HG03045 (cell line): ENCODE measurements around the gene FAM124B.
"Not testable (repeated sequence)": the region's sequence is repeated elsewhere in the genome, so short reads cannot be mapped to it uniquely, and the experiment has no call there.

ENCODE experiments used
- ATAC-seq: cut with Tn5 transposase; IDR thresholded peaks from one replicate; pipeline ENCODE4 v1.9.1; 2021; ENCODE audit warnings: mild to moderate bottlenecking, moderate library complexity; ENCODE audit not compliant: unreplicated experiment

FAM124B gene

DNA sequence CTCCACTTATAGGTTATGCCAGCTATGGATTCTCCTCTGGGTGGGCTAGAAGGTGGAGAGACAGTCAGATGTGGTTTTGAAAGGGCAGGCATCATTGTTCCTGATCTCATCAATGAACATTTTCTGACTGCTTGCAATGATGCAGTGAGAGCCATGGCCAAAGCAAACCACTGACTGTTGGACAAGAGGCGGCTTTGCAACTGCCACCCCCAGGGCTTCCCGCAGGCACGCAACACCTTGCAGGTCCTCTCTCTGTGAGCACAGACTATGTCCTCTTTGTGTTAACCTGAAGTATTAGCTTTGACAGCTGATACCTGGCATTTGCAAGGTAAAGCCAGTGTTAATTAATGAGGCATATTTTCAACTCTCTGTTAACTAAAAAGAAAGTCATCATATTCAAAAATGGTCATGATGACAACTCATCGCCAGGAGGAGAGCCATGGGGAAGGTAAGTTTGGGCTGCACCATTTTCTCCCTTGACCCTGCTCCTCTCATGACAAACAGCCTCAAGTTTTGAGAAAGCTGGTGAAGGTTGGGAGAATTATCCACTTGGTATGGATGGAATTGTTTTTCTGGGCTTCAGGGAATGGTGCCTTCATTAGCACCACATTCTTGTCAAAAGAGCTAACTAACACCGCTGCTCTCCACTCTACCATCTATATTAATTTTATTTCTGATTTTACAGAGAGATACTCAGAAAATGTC is 14.9 kb upstream of the FAM124B start:
- ATAC-seq = no peak

DNA sequence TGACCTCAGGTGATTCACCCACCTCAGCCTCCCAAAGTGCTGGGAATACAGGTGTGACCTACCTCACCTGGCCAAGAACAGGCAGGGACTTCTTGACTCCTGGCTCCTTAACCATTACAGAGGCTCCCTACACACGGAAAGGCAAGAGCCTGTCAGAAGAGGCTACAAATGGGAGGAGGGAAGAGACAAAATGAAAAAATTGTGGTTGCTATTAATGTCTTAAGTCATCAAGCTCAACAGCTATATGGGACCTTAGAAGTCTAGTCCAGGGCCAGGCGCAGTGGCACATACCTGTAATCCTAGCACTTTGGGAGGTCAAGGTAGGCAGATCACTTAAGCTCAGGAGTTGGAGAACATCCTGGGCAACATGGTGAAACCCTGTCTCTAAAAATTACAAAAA is 11.5 kb upstream of the FAM124B start:
- ATAC-seq = no peak

DNA sequence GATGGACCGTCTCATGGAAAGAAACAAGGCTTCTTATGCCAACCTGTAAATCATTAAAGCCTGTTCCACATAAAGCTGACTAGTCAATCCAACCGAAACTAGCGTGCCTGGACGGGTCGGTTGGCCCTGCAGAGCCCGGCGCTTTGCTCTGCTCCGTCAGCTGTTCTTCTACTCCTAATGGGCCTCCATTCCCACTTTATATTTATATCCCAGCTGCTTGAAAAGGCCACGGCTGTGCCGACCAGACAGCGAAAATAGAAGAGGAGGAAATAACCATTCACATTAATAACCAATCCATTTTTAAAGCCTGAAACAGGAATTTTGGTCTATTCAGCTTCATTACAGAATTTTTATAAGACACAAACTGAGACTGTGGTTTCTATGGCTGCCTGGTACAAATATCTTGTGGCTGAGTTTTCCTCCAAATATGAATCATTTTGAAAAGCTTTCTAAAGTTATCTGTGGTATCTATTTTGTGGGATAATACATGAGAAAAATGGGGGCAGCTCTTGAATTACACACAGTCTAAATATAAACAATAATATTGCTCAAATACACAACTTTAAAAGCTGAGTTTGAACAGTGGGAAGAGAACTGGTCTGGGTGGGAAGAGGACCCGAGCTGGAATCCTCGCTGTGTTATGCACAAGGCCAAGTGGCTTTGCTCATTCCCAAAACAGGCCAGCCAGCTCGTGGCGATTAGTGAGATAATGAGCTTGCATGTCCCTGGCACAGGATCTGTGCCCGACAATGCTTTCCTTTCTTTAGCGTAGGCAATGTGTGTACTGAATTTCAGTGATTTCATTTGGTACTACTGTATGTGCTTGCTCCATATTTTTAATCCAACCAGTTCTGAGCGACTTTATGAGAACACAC is 10.5 kb upstream of the FAM124B start:
- no peak for ATAC-seq

DNA sequence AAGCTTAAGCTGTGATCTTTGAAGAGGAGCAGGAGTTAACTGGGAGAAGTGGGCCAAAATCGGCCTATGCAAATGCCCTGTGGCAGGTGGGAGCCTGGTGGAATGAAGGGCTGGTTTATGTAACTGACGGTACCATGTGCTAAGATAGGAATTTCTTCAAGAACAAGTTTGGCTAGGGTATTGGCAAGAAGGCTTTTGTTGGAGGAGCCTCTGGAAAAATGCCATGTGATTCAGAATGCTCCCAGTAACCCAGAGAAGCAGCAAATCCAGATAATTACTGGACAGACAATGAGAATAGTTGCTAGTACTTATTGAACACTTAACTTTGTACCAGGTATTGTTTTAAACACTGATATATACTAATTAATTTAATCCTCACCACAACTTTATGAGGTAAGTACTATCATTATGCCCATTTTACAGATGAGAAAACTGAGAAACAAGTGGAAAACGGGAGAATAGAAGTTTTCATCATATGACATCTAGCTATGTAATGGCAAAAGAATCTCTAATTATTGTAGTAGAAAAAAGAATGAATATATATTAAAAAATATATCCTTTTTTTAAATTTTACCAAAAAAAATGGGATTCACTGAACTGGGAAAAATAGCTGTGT is 9.1 kb upstream of the FAM124B start:
- no peak for ATAC-seq

DNA sequence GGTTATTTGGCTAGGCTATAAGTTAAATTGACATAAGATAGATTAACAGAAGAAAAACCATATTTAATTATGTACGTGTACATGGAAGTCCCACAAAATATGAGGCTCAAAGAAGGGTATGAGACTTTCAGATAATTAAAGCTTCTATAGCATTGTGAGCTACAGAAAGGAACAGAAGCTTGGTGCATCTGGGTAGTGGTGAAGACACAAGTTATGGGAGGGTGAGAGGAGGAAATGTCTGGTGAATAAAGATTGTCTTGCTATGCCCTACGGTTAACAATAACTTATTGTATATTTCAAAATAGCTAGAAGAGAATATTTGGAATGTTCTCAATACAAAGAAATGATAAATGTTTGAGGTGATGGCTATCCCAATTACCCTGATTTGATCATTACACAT is 6.8 kb upstream of the FAM124B start:
- ATAC-seq = no peak

DNA sequence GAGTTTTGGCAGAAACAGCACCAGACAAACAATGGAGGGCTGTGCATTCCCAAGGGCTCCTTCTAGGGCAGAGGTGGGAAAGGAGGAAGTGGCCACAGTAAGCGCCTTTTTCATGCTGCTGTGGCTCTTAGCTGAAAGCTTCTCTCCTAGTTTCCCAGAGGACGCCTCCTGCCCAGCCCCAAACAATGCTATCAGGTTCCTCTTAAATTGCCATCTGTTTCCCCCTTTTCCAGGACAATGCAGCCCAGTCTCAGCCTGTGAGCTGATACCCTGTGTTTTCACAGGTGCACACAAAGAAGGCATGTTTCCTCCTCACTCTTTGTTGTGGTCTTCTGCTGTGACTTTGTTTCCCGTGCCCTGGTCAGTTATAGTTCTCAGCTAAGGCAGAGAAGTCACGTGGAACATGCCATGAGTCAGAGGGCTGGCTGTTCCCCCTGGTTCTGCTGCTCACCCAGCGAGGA is 5.4 kb upstream of the FAM124B start:
- ATAC-seq = no peak

DNA sequence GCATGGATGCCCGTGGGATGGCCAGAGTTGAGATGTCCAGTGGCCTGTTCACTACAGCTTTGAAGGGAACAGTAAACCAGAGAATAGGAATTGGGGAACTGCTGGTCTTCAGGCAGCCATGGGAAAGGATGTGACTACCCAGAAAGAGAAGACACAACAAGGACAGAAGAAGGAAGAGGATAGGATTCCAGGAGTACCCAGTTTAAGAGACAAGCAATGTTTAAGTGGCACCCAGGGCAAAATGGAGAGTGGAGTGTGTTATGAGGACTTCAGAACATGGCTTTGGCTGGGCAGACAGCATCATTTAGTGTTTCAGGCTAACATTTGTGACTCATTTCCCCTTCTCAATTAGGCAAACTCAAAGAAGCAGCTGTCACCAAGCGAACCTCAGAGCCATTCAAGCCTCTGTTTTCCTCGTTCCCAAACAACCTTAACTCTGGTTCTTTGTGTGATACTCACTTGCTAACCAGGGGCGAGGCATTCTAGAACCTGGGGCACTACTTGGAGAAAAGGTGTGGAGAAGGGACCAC is 4.0 kb upstream of the FAM124B start:
- no peak for ATAC-seq

DNA sequence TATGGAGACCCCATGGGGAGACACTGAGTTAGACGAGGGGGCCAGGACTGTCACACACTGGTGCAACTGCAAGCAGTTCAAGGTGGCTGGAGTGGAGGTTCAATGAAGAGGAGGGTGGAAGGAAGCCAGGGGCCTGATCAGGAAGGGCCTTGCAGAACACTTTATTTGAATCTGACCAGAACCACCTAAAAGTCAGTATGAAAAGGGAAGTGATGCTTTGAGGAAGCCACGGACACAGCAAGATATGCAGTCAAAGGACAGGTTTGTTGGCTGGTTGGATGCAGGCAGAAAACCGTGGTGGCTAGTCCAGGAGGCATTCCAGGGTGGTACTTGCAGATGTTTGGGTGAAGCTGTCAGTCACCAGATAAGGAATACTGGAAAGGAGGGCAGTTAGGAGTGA is 3.5 kb upstream of the FAM124B start:
- no peak for ATAC-seq

DNA sequence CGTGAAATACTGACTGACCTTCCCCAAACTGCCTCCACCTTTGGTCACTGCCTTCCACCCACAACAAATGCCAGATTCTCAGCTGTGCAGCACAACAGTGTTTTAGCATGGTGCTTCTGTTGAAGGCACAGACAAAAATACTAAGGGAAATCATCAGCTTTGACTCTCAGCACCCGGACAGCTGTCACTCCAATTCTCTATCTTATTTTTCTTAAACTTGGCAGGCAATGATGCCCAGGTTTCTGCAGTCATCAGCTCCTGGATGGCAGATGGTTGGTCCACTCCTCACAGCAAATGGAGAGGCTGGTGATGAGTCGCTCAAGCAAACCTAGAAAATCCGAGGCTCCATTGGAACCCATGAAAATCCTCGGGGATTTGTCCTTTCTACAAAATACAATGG is 2.9 kb upstream of the FAM124B start:
- ATAC-seq = no peak

DNA sequence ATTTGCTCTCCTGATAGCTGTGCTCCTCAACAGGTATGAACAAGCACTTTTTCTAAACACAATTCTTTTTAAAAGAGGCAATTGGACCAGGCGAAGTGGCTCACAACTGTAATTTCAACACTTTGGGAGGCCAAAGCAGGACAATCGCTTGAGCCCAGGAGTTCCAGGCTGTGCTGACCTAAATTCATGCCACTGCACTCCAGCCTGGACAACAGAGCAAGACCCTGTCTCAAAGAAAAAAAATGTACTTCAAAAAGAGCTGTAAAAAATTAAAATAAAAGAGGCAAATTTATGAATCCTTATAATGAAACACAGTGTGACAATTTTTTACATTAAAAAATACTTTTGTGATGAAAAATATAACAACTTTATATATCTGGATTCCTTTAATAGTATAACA is 1.8 kb upstream of the FAM124B start:
- ATAC-seq = no peak

DNA sequence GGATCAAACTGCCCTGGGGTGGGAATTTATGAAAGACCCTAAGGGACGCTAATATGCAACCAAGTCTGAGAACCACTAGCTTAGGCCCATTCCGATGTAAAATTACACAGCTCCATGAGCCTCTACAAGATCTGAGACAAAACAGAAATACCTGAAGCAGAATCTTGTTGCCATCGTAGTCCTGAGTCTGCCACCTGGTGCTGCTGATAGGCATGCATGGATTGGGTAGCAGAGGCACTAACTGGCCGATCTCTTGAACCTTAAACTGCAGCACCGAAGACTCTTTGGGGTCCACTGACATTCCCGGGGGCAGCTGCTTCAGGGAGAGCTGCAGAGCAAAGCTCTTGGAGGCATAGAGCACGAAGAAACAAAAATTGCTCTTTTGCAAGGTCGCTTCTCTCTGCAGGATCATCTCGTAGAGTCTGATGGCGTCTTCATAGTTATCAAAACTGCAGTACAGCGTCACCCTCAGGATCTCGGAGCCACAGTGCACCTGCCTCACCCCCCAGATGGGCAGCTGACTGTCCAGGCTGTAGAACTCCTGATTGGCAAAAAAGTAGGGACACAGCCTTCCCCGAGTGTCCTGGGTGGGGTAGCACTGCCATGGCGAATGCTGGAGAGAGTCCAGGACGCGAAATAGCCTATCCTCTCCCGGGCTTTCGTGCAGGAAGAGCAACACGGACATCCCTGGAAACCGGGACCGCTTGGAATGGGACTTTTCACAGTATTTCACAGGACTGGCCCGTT is 848 bp downstream of the FAM124B start:
- no peak for ATAC-seq

DNA sequence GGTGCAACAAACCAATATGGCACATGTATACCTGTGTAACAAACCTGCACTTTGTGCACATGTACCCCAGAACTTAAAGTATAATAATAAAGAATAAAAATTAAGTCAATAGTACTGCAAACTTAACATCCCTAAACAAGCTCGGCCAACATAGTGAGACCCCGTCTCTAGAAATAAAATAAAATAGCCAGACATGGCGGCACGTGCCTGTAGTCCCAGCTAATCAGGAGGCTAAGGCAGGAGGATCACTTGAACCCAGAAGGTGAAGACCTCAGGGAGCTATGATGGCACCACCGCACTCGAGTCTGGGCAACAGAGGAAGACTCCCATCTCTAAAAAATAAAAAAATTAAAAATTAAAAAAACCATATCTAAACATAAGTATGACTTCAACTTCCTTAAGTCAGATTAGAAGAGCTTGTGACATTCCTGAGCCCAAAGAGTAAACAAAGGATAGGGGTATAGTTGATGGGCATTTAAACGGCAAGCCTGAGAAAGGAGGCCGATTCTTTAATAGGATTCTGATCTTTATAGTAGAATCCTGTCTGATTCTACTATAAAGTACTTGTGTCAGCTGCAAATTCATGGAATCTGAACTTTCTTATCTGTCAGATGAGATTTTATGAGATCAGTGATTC is 1.6 kb downstream of the FAM124B start:
- no peak for ATAC-seq

DNA sequence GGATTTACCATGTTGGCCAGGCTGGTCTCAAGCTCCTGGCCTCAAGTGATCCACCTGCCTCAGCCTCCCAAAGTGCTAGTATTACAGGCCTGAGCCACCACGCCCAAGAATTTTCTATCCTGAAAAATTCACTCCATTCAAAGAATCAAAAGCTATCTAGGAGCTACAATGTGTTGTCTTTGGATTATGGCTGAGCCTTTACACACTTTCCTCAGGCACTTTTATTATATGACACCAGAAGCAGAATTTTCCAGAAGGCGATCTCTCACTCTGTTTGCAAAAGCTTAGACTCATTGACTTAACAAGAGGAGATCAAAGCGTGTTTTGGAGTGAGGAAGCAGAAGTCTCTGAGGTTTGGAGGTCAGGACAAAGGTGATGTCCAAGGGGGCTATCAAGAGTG is 3.6 kb downstream of the FAM124B start:
- ATAC-seq = no peak

DNA sequence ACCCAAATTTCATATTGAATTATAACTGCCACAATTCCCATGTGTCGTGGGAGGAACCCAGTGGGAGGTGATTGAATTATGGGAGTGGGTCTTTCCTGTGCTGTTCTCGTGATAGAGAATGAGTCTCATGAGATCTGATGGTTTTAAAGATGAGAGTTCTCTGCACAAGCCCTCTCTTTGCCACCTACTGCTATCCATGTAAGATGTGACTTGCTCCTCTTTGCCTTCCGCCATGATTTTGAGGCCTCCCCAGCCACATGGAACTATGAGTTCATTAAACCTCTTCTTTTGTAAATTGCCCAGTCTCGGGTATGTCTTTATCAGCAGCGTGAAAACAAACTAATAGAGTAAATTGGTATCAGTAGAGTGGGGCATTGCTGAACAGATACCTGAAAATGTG is 4.8 kb downstream of the FAM124B start:
- not testable (repeated sequence) for ATAC-seq

DNA sequence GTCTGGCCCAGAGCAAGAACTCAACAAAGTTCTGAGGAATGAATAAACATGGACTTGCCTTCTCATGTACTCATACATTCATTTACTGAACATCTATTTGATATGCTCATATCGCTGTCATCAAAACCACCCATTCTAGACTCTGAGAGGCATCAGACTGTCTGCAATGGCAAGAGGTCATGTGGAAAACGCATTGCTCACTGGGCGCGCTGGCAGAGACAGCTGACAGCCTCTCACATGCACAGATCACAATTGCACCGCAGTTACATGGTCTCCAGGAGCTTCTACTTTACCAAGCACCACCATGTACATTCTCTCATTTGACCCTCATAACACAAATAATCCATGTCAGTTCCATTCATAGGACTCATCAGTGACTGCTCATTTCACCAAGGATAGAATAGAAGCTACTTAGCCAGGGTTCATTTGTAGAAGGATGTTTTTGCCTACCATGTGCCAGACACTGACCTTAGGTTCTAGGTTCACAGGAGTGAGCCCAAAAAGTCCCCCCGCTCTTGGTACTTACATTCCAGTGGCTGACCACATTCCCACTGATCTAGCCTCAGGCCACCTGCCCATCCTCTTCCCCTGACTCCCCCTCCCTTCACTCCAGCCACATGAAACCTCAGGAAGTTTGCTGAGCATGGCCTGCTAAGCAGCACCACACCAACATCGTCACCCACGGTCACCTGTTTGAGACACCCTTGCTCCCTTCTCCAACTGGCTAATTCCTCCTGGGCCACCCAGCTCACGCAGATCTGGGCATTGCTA is 6.1 kb downstream of the FAM124B start:
- ATAC-seq = no peak

DNA sequence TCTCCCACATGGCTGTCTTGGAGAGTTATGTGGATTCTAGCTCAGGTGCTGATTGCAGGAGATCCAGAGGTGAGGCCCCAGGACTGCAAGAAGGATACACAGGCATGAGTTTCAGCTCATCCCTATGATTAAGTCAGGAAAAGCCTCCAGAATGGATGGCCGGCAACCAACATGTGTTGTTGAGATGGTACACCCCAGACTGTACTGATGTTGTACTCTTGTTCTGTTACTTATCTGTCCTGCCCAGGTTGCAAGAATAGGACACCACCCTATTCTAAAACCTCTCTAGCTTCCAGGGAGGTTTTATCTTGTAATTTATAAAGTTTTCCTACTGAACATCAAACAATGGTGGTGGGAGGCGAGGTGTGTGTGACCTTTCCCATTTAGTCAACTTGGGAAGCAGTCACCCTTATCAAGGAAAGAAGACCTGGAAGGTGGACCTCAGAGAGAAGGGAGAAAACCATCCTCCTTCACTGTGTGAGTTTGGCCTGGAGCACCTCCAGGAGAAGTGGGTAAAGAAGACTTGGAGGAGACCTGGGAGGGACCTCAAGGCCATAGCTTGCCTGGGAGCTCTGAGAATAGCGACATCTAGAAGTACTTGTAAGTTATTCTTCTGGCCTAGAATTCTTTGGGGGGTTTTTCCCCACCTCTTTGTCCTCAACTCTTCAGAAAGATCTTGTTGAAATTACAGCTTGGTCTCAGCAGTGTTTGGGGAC is 8.6 kb downstream of the FAM124B start:
- ATAC-seq = no peak

DNA sequence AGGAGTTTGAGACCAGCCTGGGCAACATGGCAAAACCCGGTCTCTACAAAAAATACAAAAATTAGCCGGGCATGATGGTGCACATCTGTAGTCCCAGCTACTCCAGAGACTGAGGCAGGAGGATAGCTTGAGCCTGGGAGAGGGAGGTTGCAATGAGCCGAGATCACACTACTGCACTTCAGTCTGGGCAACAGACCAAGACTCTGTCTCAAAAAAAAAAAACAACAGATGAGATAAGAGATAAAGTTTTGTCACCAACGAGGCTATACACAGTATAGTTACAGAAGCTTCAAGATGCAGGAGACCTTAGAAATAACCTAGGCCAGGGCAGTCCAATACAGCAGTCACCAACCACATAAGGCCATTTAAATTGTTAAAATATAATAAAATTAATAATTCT is 9.4 kb downstream of the FAM124B start:
- ATAC-seq = no peak

DNA sequence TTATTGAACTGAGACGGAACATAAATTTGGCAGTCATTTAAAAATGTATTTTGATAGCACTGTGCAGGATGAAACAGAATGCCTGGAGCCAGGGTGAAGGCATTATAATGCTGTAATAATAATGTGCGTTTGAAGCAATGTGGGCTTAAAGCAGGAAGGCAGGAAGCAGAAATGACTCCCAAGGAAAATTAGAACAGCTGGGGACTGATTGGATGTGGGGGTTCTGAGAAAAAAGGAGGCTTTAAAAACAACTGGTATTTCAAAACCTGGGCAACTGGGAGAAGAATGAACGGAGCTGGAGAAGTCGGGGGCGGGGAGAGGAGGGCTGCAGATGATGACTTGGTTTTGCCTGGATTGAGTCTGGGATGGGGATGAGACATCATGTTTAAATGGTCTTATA is 12.6 kb downstream of the FAM124B start:
- ATAC-seq = no peak

DNA sequence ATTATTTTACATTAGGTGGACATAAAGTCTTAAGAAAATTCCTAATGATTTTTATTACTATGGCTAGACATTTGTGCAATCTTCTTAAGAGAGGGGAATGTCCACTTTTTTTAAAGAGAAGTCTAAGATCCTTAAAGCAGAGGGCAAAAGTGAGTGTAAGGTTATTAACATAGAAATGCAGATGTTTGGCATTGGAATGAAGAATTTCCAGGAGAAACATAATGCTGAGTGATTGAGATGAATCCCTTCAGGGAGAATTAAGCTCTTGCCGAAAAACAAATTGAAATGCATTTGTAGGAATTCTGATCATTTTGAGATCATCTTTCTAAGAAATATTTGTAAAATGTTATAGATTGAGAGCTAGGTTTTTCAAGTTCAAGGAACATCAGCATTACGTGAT is 15.0 kb downstream of the FAM124B start:
- no peak for ATAC-seq
